ENCODE results near the gene IL16. TPM values are rescaled to one million over a fixed set of nuclear protein-coding genes. Genes with fewer than 3 reads are reported as not detected.

The IL16 gene
- total and polyA plus RNA-seq, 4 donors = 1.9 to 6.9 (median 4.4) TPM

DNA sequence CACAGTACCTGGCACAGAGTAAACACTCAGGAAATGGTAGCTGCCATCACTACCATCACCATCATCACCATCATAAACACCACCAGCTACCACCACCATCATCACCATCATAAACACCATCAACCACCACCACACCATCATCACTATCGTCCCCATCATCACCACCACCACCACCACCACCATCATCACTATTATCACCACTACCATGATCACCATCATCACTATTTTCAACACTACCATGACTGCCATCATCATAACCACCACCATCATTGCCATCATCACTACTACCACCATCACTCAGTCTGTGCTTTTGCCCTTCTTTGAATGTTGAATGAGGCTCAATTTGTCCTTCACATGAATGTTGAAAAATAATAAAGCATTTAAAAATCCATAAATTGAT, 21.2 kb upstream of the IL16 start:
- H3K27ac ChIP-seq (ENCODE audit: low read depth in 1 of 2, low read length in 2 of 2) = no peak overlapping the region

More for the DNA sequence above, 21.2 kb upstream of the IL16 start:
- Histone ChIP-seq H3K27me3 (ENCODE audit: control insufficient read depth in 4 of 4, insufficient read depth in 4 of 4, low read length in 3 of 4) (no peaks in the 10 kb centered on the region), H3K9ac (ENCODE audit: low read depth in 1 of 2, low read length in 2 of 2) (no peak overlapping the region), H3K36me3 (ENCODE audit: control insufficient read depth in 4 of 4, insufficient read depth in 3 of 4, low read depth in 1 of 4, low read length in 3 of 4) (no peaks in the 10 kb centered on the region), H3K4me1 (ENCODE audit: control insufficient read depth in 4 of 4, insufficient read depth in 4 of 4, low read length in 3 of 4) (no peaks in the 10 kb centered on the region), H3K9me3 (ENCODE audit: control insufficient read depth in 4 of 4, low read length in 3 of 4) (no peaks in the 10 kb centered on the region), H3K4me3 (ENCODE audit: low read depth in 1 of 3, low read length in 3 of 3) (no peak overlapping the region)
- 98% methylated on average over 1 of the region's 1 CpG for WGBS
- TF ChIP-seq, protein P1, sequence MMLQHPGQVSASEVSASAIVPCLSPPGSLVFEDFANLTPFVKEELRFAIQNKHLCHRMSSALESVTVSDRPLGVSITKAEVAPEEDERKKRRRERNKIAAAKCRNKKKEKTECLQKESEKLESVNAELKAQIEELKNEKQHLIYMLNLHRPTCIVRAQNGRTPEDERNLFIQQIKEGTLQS (IDR thresholded peaks at IDR 0.05) = no peak
- TF ChIP-seq HNF4A (conservative IDR thresholded peaks at IDR 0.05) (no peak), TAF1 (conservative IDR thresholded peaks at IDR 0.05) (no peak), GABPA (IDR thresholded peaks at IDR 0.05 in 1 of 2, conservative IDR thresholded peaks at IDR 0.05 in 1 of 2) (no peak), FOXA1 (IDR thresholded peaks at IDR 0.05) (no peak), RXRA (IDR thresholded peaks at IDR 0.05) (no peak), RAD21 (IDR thresholded peaks at IDR 0.05) (no peak), NR2F2 (IDR thresholded peaks at IDR 0.05) (no peak), HNF4G (IDR thresholded peaks at IDR 0.05) (no peak), FOXA2 (IDR thresholded peaks at IDR 0.05) (no peak), EGR1 (IDR thresholded peaks at IDR 0.05; ENCODE audit: low read depth in 2 of 2) (no peak)
- TF ChIP-seq, protein P2, sequence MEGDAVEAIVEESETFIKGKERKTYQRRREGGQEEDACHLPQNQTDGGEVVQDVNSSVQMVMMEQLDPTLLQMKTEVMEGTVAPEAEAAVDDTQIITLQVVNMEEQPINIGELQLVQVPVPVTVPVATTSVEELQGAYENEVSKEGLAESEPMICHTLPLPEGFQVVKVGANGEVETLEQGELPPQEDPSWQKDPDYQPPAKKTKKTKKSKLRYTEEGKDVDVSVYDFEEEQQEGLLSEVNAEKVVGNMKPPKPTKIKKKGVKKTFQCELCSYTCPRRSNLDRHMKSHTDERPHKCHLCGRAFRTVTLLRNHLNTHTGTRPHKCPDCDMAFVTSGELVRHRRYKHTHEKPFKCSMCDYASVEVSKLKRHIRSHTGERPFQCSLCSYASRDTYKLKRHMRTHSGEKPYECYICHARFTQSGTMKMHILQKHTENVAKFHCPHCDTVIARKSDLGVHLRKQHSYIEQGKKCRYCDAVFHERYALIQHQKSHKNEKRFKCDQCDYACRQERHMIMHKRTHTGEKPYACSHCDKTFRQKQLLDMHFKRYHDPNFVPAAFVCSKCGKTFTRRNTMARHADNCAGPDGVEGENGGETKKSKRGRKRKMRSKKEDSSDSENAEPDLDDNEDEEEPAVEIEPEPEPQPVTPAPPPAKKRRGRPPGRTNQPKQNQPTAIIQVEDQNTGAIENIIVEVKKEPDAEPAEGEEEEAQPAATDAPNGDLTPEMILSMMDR (IDR thresholded peaks at IDR 0.05; ENCODE audit: low read depth, low read length, missing input control) = no peak
- TF ChIP-seq, protein P3, sequence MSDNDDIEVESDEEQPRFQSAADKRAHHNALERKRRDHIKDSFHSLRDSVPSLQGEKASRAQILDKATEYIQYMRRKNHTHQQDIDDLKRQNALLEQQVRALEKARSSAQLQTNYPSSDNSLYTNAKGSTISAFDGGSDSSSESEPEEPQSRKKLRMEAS (IDR thresholded peaks at IDR 0.05) = no peak
- TF ChIP-seq, protein P4, sequence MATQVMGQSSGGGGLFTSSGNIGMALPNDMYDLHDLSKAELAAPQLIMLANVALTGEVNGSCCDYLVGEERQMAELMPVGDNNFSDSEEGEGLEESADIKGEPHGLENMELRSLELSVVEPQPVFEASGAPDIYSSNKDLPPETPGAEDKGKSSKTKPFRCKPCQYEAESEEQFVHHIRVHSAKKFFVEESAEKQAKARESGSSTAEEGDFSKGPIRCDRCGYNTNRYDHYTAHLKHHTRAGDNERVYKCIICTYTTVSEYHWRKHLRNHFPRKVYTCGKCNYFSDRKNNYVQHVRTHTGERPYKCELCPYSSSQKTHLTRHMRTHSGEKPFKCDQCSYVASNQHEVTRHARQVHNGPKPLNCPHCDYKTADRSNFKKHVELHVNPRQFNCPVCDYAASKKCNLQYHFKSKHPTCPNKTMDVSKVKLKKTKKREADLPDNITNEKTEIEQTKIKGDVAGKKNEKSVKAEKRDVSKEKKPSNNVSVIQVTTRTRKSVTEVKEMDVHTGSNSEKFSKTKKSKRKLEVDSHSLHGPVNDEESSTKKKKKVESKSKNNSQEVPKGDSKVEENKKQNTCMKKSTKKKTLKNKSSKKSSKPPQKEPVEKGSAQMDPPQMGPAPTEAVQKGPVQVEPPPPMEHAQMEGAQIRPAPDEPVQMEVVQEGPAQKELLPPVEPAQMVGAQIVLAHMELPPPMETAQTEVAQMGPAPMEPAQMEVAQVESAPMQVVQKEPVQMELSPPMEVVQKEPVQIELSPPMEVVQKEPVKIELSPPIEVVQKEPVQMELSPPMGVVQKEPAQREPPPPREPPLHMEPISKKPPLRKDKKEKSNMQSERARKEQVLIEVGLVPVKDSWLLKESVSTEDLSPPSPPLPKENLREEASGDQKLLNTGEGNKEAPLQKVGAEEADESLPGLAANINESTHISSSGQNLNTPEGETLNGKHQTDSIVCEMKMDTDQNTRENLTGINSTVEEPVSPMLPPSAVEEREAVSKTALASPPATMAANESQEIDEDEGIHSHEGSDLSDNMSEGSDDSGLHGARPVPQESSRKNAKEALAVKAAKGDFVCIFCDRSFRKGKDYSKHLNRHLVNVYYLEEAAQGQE (IDR thresholded peaks at IDR 0.05) = no peak
- TF ChIP-seq, protein P5, sequence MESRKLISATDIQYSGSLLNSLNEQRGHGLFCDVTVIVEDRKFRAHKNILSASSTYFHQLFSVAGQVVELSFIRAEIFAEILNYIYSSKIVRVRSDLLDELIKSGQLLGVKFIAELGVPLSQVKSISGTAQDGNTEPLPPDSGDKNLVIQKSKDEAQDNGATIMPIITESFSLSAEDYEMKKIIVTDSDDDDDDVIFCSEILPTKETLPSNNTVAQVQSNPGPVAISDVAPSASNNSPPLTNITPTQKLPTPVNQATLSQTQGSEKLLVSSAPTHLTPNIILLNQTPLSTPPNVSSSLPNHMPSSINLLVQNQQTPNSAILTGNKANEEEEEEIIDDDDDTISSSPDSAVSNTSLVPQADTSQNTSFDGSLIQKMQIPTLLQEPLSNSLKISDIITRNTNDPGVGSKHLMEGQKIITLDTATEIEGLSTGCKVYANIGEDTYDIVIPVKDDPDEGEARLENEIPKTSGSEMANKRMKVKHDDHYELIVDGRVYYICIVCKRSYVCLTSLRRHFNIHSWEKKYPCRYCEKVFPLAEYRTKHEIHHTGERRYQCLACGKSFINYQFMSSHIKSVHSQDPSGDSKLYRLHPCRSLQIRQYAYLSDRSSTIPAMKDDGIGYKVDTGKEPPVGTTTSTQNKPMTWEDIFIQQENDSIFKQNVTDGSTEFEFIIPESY (IDR thresholded peaks at IDR 0.05) = no peak
- DNase-seq (ENCODE audit: low spot score) = no peak

All from liver (tissue), 9 donors.